Breast epithelium (tissue), 4 donors: ENCODE results near the gene KRTAP4-4. TPM values are rescaled to one million over a fixed set of nuclear protein-coding genes. Genes with fewer than 3 reads are reported as not detected.
"Not testable (repeated sequence)": the region's sequence is repeated elsewhere in the genome, so short reads cannot be mapped to it uniquely, and the experiment has no call there.

ENCODE experiments used
- DNase-seq, 2 donors: peaks; one replicate each; pipeline ENCODE4 v3.0.0-alpha.2; 2019; ENCODE audit warnings: low spot score in 2 of 2
- H3K27ac ChIP-seq, 2 donors: fragments of 200-600 bp; sonication (generic) in 1 of 2; one replicate each; pipeline ENCODE4 v1.5.1; 2016 to 2019; ENCODE audit warnings: mild to moderate bottlenecking in 1 of 2
- H3K27me3 ChIP-seq, 2 donors: fragments of 200-600 bp; sonication (generic) in 1 of 2; one replicate each; pipeline versions ENCODE4 v1.5.1 to v1.6.0; 2017 to 2019; ENCODE audit warnings: control low read depth in 1 of 2, mild to moderate bottlenecking in 1 of 2
- H3K36me3 ChIP-seq: fragments of 200-600 bp; one replicate; pipeline ENCODE4 v1.5.1; 2019
- H3K4me1 ChIP-seq, 2 donors: fragments of 200-600 bp; sonication (generic); one replicate each; pipeline ENCODE4 v1.5.1; 2016 to 2019; ENCODE audit warnings: control low read depth in 1 of 2
- H3K4me3 ChIP-seq, 3 donors: fragments of 200-600 bp; sonication (generic); 1 replicate in 2 of 3; 2 replicates in 1 of 3; pipeline ENCODE4 v1.5.1; 2016 to 2019; ENCODE audit warnings: mild to moderate bottlenecking in 3 of 3, moderate library complexity in 2 of 3
- H3K9me3 ChIP-seq, 2 donors: fragments of 200-600 bp; sonication (generic) in 1 of 2; one replicate each; pipeline ENCODE4 v1.5.1; 2016 to 2019; ENCODE audit warnings: control low read depth in 1 of 2
- CTCF ChIP-seq, 3 donors: fragments of 450-650 bp; IDR thresholded peaks; one replicate each; pipeline ENCODE4 v1.5.1; 2016 to 2017; ENCODE audit warnings: antibody characterized with exemption in 3 of 3, mild to moderate bottlenecking in 3 of 3, moderate library complexity in 3 of 3
- POLR2A ChIP-seq: fragments of 450-650 bp; IDR thresholded peaks from one replicate; pipeline ENCODE4 v1.6.1; 2016; ENCODE audit warnings: antibody characterized with exemption, mild to moderate bottlenecking, moderate library complexity
- POLR2AphosphoS5 ChIP-seq, 3 donors: sonication (generic); formaldehyde crosslinking; IDR thresholded peaks; one replicate each; pipeline ENCODE4 v1.6.1; 2017; ENCODE audit warnings: antibody characterized with exemption in 3 of 3
- intact Hi-C: fragments of 100-400 bp; cut with DNase I; formaldehyde crosslinking; loops from one replicate; pipeline ENCODE4 v1.15.1; 2023; ENCODE audit warnings: low total_unique reads
- total RNA-seq, 3 donors: library from RNA; depleted of rRNA; stranded (reverse); fragments of >200 nt; gene quantifications; one replicate each; pipeline ENCODE4 v1.1.0, GENCODE V29; 2016

The KRTAP4-4 gene
- not detected for total RNA-seq

DNA sequence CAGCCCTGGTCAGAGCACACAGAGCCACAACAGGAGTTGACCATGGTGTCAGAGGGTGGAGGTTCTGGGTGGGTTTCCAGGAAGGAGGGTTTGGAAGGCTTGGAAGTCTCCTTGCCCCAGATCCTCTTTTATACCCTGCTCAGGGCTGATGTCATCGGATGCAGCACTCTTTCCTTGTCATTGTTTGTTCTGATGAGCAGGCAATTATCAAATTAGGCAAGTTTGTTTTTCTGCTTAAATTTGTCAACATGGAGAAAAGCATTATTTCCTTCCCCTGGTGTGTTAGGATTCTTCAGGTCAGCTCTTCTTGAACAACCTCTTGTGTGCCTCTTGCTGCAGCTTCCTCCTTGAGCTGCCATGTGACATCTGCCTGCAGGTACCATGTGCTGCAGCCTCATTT, at the start of gene KRTAP4-4:
TSS of gene KRTAP4-4 (minus strand) at position 101 of the 400 bp plus-strand sequence. CDS start at position 44, 57 bp downstream.
- TF ChIP-seq POLR2A (no peak), CTCF (IDR thresholded peaks at IDR 0.05) (no peak), POLR2AphosphoS5 (IDR thresholded peaks at IDR 0.05) (no peak)
- intact Hi-C loops, result no loop called here
- Histone ChIP-seq H3K27ac (no peak within 1 kb of the TSS), H3K36me3 (no peaks in the 10 kb centered on the region), H3K4me3 (no peak within 1 kb of the TSS), H3K27me3 (no peaks in the 10 kb centered on the region), H3K4me1 (no peaks in the 10 kb centered on the region), H3K9me3 (no peaks in the 10 kb centered on the region)
- DNase-seq, result no peak

- TF ChIP-seq POLR2A, result no peak
- no peak for TF ChIP-seq POLR2AphosphoS5 (IDR thresholded peaks at IDR 0.05)
- no peak for TF ChIP-seq CTCF (IDR thresholded peaks at IDR 0.05)
- Histone ChIP-seq H3K27ac (no peak overlapping the region), H3K4me3 (no peak overlapping the region), H3K27me3 (no peaks in the 10 kb centered on the region), H3K9me3 (no peaks in the 10 kb centered on the region), H3K36me3 (no peaks in the 10 kb centered on the region), H3K4me1 (no peaks in the 10 kb centered on the region)
- intact Hi-C loops, result no loop called here
- DNase-seq, result no peak
These were observed 39.0 kb upstream of the KRTAP4-4 start for GRCh38 chr17:41199421-41200078.

- Histone ChIP-seq H3K27me3 (no peaks in the 10 kb centered on the region), H3K4me3 (no peak overlapping the region), H3K36me3 (no peaks in the 10 kb centered on the region), H3K9me3 (no peaks in the 10 kb centered on the region), H3K4me1 (no peaks in the 10 kb centered on the region), H3K27ac (no peak overlapping the region)
- TF ChIP-seq POLR2AphosphoS5 (IDR thresholded peaks at IDR 0.05) (no peak), POLR2A (no peak), CTCF (IDR thresholded peaks at IDR 0.05) (no peak)
- intact Hi-C loops, result no loop called here
- no peak for DNase-seq
These were observed 35.5 kb upstream of the KRTAP4-4 start for GRCh38 chr17:41196068-41196467.

- no peaks in the 10 kb centered on the region for H3K4me1 ChIP-seq
- H3K4me3 ChIP-seq, result no peak overlapping the region
- no peaks in the 10 kb centered on the region for H3K9me3 ChIP-seq
- no peak for DNase-seq
- no peak overlapping the region for H3K27ac ChIP-seq
- intact Hi-C loops, result no loop called here
- no peak for TF ChIP-seq POLR2A
- TF ChIP-seq POLR2AphosphoS5 (IDR thresholded peaks at IDR 0.05), result no peak
- no peak for TF ChIP-seq CTCF (IDR thresholded peaks at IDR 0.05)
- H3K36me3 ChIP-seq, result no peaks in the 10 kb centered on the region
- H3K27me3 ChIP-seq, result no peaks in the 10 kb centered on the region
These were observed 29.8 kb upstream of the KRTAP4-4 start for GRCh38 chr17:41190328-41190727.

- H3K4me3 ChIP-seq, intact Hi-C loops, H3K27ac ChIP-seq, H3K36me3 ChIP-seq, DNase-seq, H3K4me1 ChIP-seq, H3K27me3 ChIP-seq, H3K9me3 ChIP-seq: not testable (repeated sequence)
These were observed 29.3 kb upstream of the KRTAP4-4 start, which contains the start of gene KRTAP9-1 for GRCh38 chr17:41189837-41190318. Gene KRTAP9-1 (plus strand): TSS chr17:41189887. CDS start chr17:41189887, 0 bp downstream.
